ENCODE measurements around the gene GJC1.

Gene GJC1

GRCh38 chr17:44778656-44779210 is 51.4 kb downstream of the GJC1 start:
- TF ChIP-seq TAF1 (IDR thresholded peaks at IDR 0.05; ENCODE audit: borderline replicate concordance, insufficient read depth, low read length) = no peak
- TF ChIP-seq FOXP2 (optimal IDR thresholded peaks at IDR 0.05; ENCODE audit: borderline replicate concordance, extremely low read depth, extremely low read length, insufficient read depth) = no peak
- no peak for TF ChIP-seq POLR2AphosphoS5 (IDR thresholded peaks at IDR 0.05; ENCODE audit: low read depth, low read length)
- TF ChIP-seq, protein P1, sequence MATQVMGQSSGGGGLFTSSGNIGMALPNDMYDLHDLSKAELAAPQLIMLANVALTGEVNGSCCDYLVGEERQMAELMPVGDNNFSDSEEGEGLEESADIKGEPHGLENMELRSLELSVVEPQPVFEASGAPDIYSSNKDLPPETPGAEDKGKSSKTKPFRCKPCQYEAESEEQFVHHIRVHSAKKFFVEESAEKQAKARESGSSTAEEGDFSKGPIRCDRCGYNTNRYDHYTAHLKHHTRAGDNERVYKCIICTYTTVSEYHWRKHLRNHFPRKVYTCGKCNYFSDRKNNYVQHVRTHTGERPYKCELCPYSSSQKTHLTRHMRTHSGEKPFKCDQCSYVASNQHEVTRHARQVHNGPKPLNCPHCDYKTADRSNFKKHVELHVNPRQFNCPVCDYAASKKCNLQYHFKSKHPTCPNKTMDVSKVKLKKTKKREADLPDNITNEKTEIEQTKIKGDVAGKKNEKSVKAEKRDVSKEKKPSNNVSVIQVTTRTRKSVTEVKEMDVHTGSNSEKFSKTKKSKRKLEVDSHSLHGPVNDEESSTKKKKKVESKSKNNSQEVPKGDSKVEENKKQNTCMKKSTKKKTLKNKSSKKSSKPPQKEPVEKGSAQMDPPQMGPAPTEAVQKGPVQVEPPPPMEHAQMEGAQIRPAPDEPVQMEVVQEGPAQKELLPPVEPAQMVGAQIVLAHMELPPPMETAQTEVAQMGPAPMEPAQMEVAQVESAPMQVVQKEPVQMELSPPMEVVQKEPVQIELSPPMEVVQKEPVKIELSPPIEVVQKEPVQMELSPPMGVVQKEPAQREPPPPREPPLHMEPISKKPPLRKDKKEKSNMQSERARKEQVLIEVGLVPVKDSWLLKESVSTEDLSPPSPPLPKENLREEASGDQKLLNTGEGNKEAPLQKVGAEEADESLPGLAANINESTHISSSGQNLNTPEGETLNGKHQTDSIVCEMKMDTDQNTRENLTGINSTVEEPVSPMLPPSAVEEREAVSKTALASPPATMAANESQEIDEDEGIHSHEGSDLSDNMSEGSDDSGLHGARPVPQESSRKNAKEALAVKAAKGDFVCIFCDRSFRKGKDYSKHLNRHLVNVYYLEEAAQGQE (IDR thresholded peaks at IDR 0.05; ENCODE audit: insufficient read depth in 1 of 2, low read depth in 2 of 2, low read length in 2 of 2) = no peak

DNA sequence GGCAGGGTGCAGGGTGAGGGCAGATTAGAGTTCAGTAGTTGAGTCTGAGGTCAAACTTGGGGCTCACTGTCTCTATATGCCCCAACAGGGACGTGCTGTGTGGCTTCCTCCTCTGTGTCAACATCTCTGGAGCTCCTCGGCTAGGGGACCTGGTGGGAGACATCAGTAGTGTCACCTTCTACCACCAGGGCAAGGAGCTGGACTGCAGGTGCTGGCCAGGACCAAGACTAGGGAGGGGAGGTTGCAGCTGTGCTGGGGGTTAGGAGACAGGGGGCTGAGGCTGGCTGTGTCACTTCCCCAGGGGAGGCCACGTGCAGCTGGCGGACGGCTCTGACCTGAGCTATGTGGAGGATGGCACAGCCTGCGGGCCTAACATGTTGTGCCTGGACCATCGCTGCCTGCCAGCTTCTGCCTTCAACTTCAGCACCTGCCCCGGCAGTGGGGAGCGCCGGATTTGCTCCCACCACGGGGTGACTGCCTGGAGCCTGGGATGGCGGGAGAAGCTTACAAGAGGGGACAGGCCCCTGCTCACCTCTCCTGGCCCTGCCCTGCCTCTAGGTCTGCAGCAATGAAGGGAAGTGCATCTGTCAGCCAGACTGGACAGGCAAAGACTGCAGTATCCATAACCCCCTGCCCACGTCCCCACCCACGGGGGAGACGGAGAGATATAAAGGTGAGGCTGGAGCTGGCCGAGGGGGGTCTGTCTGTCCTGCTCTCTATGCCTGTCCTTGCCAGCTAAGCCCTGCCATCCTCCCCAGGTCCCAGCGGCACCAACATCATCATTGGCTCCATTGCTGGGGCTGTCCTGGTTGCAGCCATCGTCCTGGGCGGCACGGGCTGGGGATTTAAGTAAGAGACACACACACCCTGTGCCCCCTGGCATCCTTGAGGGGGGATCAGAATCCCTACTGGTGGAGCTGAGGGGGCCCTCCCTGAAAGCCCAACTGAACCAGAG is 52.4 kb downstream of the GJC1 start:
- TF ChIP-seq FOXP2 (optimal IDR thresholded peaks at IDR 0.05; ENCODE audit: borderline replicate concordance, extremely low read depth, extremely low read length, insufficient read depth) (no peak), POLR2AphosphoS5 (IDR thresholded peaks at IDR 0.05; ENCODE audit: low read depth, low read length) (no peak), SIN3A (IDR thresholded peaks at IDR 0.05; ENCODE audit: borderline replicate concordance, insufficient read depth, low read length) (no peak), TAF1 (IDR thresholded peaks at IDR 0.05; ENCODE audit: borderline replicate concordance, insufficient read depth, low read length) (no peak)
- TF ChIP-seq, protein P1 (IDR thresholded peaks at IDR 0.05; ENCODE audit: insufficient read depth in 1 of 2, low read depth in 2 of 2, low read length in 2 of 2) = no peak

DNA sequence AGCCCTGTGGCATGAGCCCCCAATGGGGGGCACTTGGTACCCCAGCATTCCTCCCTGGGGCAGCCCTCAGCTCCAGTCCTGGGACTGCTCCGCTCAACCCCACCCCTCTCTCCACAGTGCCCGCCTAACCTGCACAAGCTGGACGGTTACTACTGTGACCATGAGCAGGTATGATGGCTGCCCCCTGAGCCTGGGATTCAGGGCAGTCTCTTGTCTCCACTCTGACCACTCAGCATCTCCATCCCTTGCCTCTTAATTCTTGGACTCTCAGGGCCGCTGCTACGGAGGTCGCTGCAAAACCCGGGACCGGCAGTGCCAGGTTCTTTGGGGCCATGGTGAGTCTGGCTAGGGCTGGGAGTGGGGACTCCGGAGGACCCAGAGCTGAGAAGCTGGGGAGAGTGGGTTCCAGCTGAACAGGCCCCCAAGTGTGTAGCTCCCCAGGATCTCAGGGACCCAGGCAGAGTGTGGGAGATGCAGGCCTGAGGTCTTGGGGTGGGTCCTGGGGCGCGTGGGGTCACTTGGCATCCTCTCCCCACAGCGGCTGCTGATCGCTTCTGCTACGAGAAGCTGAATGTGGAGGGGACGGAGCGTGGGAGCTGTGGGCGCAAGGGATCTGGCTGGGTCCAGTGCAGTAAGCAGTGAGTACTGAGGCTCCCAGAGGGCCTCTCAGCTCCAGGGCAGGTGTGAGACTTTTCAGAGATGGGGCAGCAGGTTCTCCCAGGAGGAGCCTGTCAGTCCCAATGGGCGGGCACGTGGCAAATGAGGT is 53.3 kb downstream of the GJC1 start:
- TF ChIP-seq POLR2AphosphoS5 (IDR thresholded peaks at IDR 0.05; ENCODE audit: low read depth, low read length) (no peak), FOXP2 (optimal IDR thresholded peaks at IDR 0.05; ENCODE audit: borderline replicate concordance, extremely low read depth, extremely low read length, insufficient read depth) (no peak), SIN3A (IDR thresholded peaks at IDR 0.05; ENCODE audit: borderline replicate concordance, insufficient read depth, low read length) (no peak), TAF1 (IDR thresholded peaks at IDR 0.05; ENCODE audit: borderline replicate concordance, insufficient read depth, low read length) (no peak)
- TF ChIP-seq, protein P1 (IDR thresholded peaks at IDR 0.05; ENCODE audit: insufficient read depth in 1 of 2, low read depth in 2 of 2, low read length in 2 of 2) = no peak

- TF ChIP-seq TAF1 (IDR thresholded peaks at IDR 0.05; ENCODE audit: borderline replicate concordance, insufficient read depth, low read length) (no peak), SIN3A (IDR thresholded peaks at IDR 0.05; ENCODE audit: borderline replicate concordance, insufficient read depth, low read length) (no peak), POLR2AphosphoS5 (IDR thresholded peaks at IDR 0.05; ENCODE audit: low read depth, low read length) (no peak; the same call in 1 of the 2 replicates), FOXP2 (optimal IDR thresholded peaks at IDR 0.05; ENCODE audit: borderline replicate concordance, extremely low read depth, extremely low read length, insufficient read depth) (no peak)
- TF ChIP-seq, protein P1 (IDR thresholded peaks at IDR 0.05; ENCODE audit: insufficient read depth in 1 of 2, low read depth in 2 of 2, low read length in 2 of 2) = no peak
Measured at GRCh38 chr17:44775838-44776621, 54.1 kb downstream of the GJC1 start.
